Measurements from ENCODE around the gene ZNF101. TPM values are rescaled to one million over a fixed set of nuclear protein-coding genes. Genes with fewer than 3 reads are reported as not detected.

ZNF101 gene
- total and polyA plus RNA-seq, 2 donors (not counting 1 experiment from before 2014, with no cell fraction given) = 4.4 to 5.4 TPM

DNA sequence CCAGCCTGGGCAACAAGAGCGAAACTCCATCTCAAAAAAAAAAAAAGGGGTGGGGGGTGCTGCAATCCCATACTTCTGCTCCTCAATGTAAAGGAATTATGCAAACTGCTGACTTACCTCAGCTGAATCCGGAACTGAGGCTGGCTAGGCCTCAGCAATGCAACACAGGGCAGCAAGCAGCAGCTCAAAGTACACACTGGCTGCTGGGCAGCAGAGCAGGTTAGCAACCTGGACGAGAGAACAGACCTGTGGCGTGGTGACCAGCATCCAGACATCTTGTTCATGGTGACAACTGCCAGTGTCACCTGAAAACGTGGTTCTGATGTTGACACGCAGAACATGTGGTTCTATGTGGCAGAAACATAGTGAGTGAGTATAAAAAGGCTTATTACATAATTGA is 36.2 kb downstream of the ZNF101 start:
- Histone ChIP-seq H4K20me1 (ENCODE audit: control insufficient read depth, extremely low read depth, insufficient read depth, low read length) (no peaks in the 10 kb centered on the region), H3K4me3 (replicated peaks in 1 of 4; ENCODE audit: control extremely low read depth in 1 of 4, insufficient read depth in 1 of 4, low read depth in 3 of 4, low read length in 4 of 4) (no peak overlapping the region), H3K4me2 (ENCODE audit: extremely low read depth, insufficient read depth, low read length) (no peak overlapping the region), H3K79me2 (ENCODE audit: control insufficient read depth, insufficient read depth, low read length) (no peaks in the 10 kb centered on the region), H2AFZ (ENCODE audit: low read length) (no peak overlapping the region), H3K27me3 (ENCODE audit: control insufficient read depth, insufficient read depth, low read length) (no peaks in the 10 kb centered on the region), H3K9me3 (ENCODE audit: control insufficient read depth, insufficient read depth, low read depth, low read length) (peaks cover 4% of the 10 kb centered on the region), H3K4me1 (ENCODE audit: control insufficient read depth, extremely low read depth, insufficient read depth, low read length) (no peaks in the 10 kb centered on the region), H3K27ac (ENCODE audit: insufficient read depth, low read length) (no peak overlapping the region), H3K36me3 (ENCODE audit: control insufficient read depth, insufficient read depth, low read length) (no peaks in the 10 kb centered on the region), H3K9ac (ENCODE audit: insufficient read depth, low read length) (no peak overlapping the region)
- DNase-seq (ENCODE audit: low read depth in 2 of 2) = no peak
- TF ChIP-seq, protein P1, sequence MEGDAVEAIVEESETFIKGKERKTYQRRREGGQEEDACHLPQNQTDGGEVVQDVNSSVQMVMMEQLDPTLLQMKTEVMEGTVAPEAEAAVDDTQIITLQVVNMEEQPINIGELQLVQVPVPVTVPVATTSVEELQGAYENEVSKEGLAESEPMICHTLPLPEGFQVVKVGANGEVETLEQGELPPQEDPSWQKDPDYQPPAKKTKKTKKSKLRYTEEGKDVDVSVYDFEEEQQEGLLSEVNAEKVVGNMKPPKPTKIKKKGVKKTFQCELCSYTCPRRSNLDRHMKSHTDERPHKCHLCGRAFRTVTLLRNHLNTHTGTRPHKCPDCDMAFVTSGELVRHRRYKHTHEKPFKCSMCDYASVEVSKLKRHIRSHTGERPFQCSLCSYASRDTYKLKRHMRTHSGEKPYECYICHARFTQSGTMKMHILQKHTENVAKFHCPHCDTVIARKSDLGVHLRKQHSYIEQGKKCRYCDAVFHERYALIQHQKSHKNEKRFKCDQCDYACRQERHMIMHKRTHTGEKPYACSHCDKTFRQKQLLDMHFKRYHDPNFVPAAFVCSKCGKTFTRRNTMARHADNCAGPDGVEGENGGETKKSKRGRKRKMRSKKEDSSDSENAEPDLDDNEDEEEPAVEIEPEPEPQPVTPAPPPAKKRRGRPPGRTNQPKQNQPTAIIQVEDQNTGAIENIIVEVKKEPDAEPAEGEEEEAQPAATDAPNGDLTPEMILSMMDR (conservative IDR thresholded peaks at IDR 0.05 in 1 of 2, IDR thresholded peaks at IDR 0.05 in 1 of 2; ENCODE audit: low read depth in 1 of 2, low read length in 2 of 2) = no peak
- TF ChIP-seq EZH2 (IDR thresholded peaks at IDR 0.05; ENCODE audit: low read length, missing control alignments) = no peak

DNA sequence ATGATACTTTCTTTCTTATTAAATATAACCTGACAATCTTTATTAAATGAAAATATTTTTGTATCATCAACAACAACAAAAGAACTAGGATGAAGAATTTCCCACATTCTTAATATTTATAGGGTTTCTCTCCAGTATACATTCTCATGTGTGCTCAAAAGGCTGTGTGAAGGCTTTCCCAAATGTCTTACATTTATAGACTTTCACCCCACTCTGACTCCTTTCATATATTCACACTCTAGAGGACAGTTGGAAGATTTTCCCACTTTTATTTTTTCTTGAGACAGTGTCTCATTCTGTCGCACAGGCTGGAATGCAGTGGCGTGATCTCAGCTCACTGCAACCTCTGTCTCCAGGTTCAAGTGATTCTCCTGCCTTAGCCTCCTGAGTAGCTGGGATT is 41.9 kb downstream of the ZNF101 start:
- Histone ChIP-seq H3K4me1 (ENCODE audit: control insufficient read depth, extremely low read depth, insufficient read depth, low read length) (no peaks in the 10 kb centered on the region), H3K9ac (ENCODE audit: insufficient read depth, low read length) (no peak overlapping the region), H3K4me2 (ENCODE audit: extremely low read depth, insufficient read depth, low read length) (no peak overlapping the region), H3K9me3 (ENCODE audit: control insufficient read depth, insufficient read depth, low read depth, low read length) (peaks cover 11% of the 10 kb centered on the region), H3K79me2 (ENCODE audit: control insufficient read depth, insufficient read depth, low read length) (no peaks in the 10 kb centered on the region), H3K27ac (ENCODE audit: insufficient read depth, low read length) (no peak overlapping the region), H3K4me3 (replicated peaks in 1 of 4; ENCODE audit: control extremely low read depth in 1 of 4, insufficient read depth in 1 of 4, low read depth in 3 of 4, low read length in 4 of 4) (no peak overlapping the region), H2AFZ (ENCODE audit: low read length) (no peak overlapping the region), H3K36me3 (ENCODE audit: control insufficient read depth, insufficient read depth, low read length) (peaks cover 4% of the 10 kb centered on the region), H3K27me3 (ENCODE audit: control insufficient read depth, insufficient read depth, low read length) (no peaks in the 10 kb centered on the region), H4K20me1 (ENCODE audit: control insufficient read depth, extremely low read depth, insufficient read depth, low read length) (no peaks in the 10 kb centered on the region)
- TF ChIP-seq EZH2 (IDR thresholded peaks at IDR 0.05; ENCODE audit: low read length, missing control alignments) = no peak
- TF ChIP-seq, protein P1 (conservative IDR thresholded peaks at IDR 0.05 in 1 of 2, IDR thresholded peaks at IDR 0.05 in 1 of 2; ENCODE audit: low read depth in 1 of 2, low read length in 2 of 2) = no peak
- no peak for DNase-seq (ENCODE audit: low read depth in 2 of 2)

DNA sequence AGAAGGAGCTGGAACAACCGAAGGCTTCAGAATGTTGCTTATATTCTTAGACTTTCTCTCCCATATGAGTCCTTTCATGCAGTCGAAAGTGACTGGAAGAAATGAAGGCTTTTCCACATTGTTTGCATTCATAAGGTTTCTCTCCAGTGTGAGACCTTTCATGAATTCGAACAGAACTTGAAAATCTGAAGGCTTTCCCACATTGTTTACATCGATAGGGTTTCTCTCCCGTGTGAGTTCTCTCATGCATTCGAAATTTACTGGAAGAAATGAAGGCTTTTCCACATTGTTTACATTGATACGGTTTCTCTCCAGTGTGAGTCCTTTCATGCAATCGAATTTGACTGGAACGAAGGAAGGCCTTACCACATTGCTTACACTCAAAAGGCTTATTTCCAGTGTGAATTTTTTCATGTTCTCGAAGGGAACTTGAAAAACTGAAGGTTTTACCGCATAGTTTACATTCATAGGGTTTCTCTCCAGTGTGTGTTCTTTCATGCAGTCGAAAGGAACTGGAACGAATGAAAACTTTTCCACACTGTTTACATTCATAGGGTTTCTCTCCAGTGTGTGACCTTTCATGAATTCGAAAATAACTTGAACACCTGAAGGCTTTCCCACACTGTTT is 42.8 kb downstream of the ZNF101 start:
- Histone ChIP-seq H3K79me2 (ENCODE audit: control insufficient read depth, insufficient read depth, low read length) (no peaks in the 10 kb centered on the region), H3K9me3 (ENCODE audit: control insufficient read depth, insufficient read depth, low read depth, low read length) (peaks cover 11% of the 10 kb centered on the region), H3K27me3 (ENCODE audit: control insufficient read depth, insufficient read depth, low read length) (no peaks in the 10 kb centered on the region), H3K4me3 (replicated peaks in 1 of 4; ENCODE audit: control extremely low read depth in 1 of 4, insufficient read depth in 1 of 4, low read depth in 3 of 4, low read length in 4 of 4) (no peak overlapping the region), H3K36me3 (ENCODE audit: control insufficient read depth, insufficient read depth, low read length) (peaks cover 4% of the 10 kb centered on the region), H4K20me1 (ENCODE audit: control insufficient read depth, extremely low read depth, insufficient read depth, low read length) (no peaks in the 10 kb centered on the region), H2AFZ (ENCODE audit: low read length) (no peak overlapping the region), H3K4me1 (ENCODE audit: control insufficient read depth, extremely low read depth, insufficient read depth, low read length) (no peaks in the 10 kb centered on the region), H3K27ac (ENCODE audit: insufficient read depth, low read length) (no peak overlapping the region), H3K9ac (ENCODE audit: insufficient read depth, low read length) (no peak overlapping the region), H3K4me2 (ENCODE audit: extremely low read depth, insufficient read depth, low read length) (no peak overlapping the region)
- DNase-seq (ENCODE audit: low read depth in 2 of 2) = no peak
- TF ChIP-seq, protein P1 (conservative IDR thresholded peaks at IDR 0.05 in 1 of 2, IDR thresholded peaks at IDR 0.05 in 1 of 2; ENCODE audit: low read depth in 1 of 2, low read length in 2 of 2) = no peak
- TF ChIP-seq EZH2 (IDR thresholded peaks at IDR 0.05; ENCODE audit: low read length, missing control alignments) = no peak

Data from fibroblast of lung (primary cell).